ENCODE data around the gene MAP3K19.

DNA sequence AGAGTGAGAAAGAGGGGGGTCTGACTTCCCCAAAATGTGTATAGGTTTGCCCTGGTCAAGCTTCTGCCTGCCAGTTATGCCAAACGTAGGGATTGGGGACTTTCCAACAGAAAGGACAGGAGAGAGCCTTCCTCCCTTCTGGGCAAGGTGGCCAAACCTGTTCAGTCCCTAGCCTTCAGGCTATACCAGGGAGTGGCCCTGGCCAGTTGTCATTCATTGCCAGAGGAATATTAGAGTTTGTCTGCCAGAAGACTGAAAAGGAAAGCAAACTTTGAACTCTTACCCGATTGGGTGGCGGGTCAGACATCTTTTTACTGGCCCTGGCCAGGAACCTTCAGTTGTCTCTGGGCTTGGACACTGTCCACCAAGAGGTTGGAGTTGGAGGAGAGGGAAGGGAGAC is 27.0 kb upstream of the MAP3K19 start:
- TF ChIP-seq, protein P1, sequence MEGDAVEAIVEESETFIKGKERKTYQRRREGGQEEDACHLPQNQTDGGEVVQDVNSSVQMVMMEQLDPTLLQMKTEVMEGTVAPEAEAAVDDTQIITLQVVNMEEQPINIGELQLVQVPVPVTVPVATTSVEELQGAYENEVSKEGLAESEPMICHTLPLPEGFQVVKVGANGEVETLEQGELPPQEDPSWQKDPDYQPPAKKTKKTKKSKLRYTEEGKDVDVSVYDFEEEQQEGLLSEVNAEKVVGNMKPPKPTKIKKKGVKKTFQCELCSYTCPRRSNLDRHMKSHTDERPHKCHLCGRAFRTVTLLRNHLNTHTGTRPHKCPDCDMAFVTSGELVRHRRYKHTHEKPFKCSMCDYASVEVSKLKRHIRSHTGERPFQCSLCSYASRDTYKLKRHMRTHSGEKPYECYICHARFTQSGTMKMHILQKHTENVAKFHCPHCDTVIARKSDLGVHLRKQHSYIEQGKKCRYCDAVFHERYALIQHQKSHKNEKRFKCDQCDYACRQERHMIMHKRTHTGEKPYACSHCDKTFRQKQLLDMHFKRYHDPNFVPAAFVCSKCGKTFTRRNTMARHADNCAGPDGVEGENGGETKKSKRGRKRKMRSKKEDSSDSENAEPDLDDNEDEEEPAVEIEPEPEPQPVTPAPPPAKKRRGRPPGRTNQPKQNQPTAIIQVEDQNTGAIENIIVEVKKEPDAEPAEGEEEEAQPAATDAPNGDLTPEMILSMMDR (IDR thresholded peaks at IDR 0.05), result no peak
- TF ChIP-seq POLR2A (IDR thresholded peaks at IDR 0.05), result no peak
- no peak for TF ChIP-seq POLR2AphosphoS5 (IDR thresholded peaks at IDR 0.05; ENCODE audit: insufficient read depth in 1 of 2, low read depth in 1 of 2)
